NCI-H1417 treated with DMSO at 0.1 percent for 48 hours (cell line): ENCODE data around the gene NAGPA.
"Not testable (repeated sequence)": the region's sequence is repeated elsewhere in the genome, so short reads cannot be mapped to it uniquely, and the experiment has no call there.

ENCODE experiments used
- DNase-seq: peaks from one replicate; lab custom pipeline; 2025; lab: John Stamatoyannopoulos, UW

NAGPA gene

DNA sequence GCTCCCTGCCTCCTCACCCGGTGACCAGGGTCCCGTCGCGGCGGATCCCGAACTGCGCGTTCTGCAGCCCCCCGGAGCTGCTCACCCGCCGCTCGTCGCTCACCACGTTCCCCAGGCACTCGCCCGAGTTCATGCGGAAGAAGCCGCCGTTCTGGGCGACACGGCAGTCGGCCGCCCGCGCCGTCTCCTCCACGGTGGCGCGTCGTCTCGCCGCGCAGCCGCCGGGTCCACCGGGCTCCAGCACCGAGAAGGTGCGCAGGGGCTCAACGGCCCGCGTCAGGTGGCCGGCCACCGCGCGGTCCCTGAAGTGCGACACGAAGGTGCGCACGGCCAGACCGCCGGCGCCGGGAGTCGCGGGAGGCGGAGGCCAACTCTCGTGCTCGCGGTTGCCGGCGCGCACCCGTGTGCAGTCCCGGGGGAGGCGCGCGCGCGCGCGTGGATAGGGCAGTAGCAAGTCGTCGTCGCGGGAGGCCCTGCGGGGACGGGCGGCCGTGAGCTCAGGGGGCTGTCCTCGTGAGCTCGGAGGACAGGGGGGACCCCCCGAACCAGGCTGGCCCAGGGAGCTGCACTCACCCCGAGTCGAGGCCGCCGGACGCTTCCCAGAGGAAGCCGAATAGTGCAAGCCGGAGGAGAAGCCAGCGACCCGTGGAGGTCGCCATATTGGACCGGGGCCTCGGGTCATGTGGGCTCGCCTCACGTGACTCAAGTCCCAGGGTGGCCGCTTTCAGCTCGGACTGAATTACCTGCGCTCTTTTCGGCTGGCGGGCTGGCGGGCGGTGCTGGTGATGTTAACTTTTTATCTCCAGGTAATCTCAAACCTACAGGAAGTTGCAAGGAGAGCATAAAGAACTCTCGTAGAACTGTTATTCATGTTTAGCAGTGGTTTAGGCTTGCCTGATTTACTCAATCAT, at the start of gene NAGPA:
Gene NAGPA (minus strand): TSS at position 680 of the 911 bp plus-strand sequence. CDS start 21 bp downstream, at position 659.
- peak; percentile 16 for DNase-seq

- DNase-seq = not testable (repeated sequence)
Measured at GRCh38 chr16:5080996-5081395, 47.3 kb upstream of the NAGPA start.

DNA sequence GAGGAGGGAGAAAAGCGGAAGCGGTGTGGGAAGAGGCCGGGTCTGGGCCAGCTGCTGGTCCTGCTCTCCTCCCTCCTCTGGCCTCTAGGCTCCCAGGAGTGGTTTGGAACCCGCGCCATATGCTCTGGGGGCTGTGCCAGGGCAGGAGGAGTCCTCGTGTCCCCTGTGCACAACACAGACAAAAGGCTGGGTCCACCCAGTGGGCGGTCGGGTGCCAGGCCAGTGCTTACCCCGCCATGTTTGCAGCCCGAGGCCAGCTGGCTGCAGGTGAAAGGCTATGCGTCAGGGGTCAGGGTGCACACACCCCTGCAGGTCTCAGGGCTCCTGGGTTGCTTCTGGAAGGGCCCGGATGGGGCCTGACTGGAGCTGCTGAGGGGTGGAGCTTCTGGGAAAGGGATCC, 46.7 kb upstream of the NAGPA start:
- not testable (repeated sequence) for DNase-seq

DNA sequence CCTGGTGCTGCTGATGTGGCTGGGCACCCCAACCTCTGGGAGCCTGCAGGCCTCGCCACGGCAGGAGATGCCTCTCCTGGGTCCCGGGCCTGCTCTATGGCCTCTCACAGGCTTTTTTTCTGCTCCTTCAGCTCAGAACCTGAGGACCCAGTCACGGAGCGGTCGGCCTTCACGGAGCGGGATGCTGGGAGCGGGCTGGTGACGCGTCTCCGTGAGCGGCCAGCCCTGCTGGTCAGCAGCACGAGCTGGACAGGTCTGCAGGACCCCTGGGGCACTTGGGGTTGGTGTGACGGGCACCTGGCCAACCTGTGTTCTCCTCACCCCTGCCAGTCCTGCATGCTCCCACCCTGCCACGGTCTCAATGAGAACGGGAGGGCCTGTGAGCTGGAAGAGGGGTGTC, 44.9 kb upstream of the NAGPA start:
- no peak for DNase-seq

DNA sequence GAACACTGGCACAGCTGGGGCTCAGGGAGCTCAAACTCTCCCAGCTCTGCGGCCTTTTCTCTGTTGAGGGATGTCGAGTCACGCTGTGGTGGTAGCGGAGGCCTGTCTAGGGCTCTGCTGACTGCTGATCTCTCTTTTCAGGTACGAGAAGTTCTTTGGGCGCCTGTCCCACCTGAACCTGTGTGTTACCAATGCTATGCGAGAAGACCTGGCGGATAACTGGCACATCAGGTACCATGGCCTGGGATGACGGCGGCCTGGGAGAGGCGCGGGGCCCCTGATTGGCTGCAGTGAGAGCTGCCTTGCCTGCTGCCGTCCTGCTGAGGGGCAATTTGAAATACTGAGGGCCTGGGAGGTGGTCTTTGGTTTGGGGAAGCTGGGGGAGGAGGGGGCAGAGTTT, 43.6 kb upstream of the NAGPA start:
- DNase-seq = no peak

DNA sequence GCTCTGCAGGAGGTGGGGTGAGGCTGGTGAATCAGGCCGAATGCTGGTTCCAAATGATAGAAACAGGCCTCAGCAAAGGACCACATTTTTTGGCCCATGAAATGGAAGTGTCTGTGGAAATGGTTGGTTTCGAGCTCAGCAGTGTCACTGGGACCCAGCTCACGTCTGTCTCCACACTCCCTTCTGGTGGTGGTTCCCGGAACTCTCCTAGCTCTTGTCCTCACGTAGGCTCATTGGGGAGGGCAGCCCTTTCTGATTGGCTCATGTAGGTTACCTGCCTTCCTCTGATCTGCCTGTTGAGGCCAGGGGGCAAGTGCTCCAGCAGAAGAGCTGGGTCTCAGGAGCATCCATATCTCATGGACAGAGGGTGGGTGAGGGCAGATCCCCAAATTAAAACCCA, 41.9 kb upstream of the NAGPA start:
- no peak for DNase-seq

GRCh38 chr16:5073771-5074170, 40.0 kb upstream of the NAGPA start:
- not testable (repeated sequence) for DNase-seq

GRCh38 chr16:5073279-5073629, 39.5 kb upstream of the NAGPA start:
- DNase-seq = no peak

DNA sequence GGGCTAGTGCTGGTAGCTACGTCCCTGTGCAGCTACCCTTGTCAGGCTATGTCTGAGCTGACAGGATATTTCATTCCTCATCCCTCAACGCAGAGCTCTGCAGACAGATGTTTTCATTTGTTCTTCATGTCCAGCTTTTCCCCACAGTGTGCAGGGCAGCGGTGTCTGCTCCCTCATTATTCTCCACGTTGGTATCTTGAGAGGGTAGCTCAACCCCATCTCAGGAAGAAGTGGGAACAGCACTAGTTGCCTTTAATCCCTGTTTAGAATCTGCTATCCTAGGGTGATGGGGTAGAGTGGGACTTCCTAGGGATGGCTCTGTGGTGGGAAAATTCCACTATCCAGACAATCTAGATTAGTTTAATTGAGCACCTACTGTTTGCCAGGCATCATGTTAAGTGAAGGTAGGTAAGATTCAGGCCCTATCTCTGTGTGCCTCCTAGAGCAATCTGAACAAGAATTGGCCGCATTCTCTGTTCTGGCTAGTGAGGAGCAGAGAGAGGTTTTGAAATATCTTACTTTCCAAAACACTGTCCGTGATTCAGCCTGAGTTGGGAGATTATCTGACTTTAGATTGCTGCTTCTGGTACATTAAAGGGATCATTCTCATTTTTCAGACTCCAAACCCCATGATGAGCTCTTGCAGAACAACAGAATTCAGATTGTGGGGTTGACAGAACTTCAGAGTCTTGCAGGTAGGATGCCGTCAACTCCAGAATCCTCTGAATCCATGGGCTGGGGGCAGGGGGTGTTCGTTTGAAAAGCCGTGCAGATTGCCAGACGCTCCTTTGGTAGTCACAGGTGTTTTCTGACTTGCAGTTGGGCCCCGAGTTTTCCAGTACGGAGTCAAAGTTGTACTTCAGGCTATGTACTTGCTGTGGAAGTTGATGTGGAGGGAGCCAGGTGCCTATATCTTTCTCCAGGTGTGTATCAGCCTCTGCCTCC, 38.9 kb upstream of the NAGPA start:
- no peak for DNase-seq

- DNase-seq = peak; percentile 12
Measured at GRCh38 chr16:5071681-5072333, 38.1 kb upstream of the NAGPA start, which contains the start of gene ALG1. TSS of gene ALG1 (plus strand) at chr16:5071843. CDS start at chr16:5071850, 7 bp downstream.

GRCh38 chr16:5071341-5071680, 37.6 kb upstream of the NAGPA start:
- no peak for DNase-seq

- DNase-seq = no peak
Measured at GRCh38 chr16:5070431-5071186, 36.9 kb upstream of the NAGPA start.

DNA sequence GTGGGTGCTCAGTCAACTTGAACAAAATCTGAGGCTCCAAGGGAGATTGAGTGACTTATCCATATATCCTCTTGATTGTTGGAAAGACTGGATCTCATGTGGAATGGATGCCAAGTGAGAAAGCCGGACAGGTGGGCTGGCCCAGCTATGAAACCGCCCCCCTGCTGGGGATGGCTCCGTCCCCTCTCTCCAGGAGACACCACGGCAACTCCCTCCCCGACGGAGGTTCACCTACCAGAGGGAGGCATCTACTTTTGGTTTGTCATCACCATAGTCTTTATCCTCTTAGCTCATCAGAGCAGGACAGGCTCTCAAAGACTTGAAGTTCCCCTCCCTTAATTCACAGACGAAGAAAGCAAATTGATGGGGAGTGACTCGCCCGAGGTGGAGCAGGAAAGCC, 36.1 kb upstream of the NAGPA start:
- DNase-seq = no peak

- DNase-seq = no peak
Measured at GRCh38 chr16:5069048-5069447, 35.3 kb upstream of the NAGPA start.

DNA sequence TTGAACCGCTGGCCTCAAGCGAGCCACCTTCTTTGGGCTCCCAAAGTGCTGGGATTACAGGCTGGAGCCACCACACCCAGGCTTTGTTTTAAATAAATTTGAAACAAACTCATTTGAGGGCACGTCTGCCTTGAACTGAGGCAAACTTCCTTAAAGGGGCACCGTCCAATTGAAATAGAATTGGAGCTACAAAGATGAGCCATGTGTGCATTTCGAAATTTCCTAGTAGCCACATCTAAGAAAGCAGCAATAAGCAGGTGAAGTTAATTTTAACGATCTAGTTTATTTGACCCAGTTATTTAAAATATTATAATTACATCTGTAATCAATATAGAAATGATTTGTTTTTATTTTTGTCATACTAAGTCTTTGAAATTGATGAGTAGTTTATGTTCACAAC, 32.8 kb upstream of the NAGPA start:
- no peak for DNase-seq

GRCh38 chr16:5065813-5066212, 32.1 kb upstream of the NAGPA start, which contains the start of gene C16orf89:
TSS of gene C16orf89 (minus strand) at chr16:5065956. CDS start at chr16:5065908, 48 bp downstream.
- no peak for DNase-seq

GRCh38 chr16:5065326-5065725, 31.6 kb upstream of the NAGPA start:
- no peak for DNase-seq

DNA sequence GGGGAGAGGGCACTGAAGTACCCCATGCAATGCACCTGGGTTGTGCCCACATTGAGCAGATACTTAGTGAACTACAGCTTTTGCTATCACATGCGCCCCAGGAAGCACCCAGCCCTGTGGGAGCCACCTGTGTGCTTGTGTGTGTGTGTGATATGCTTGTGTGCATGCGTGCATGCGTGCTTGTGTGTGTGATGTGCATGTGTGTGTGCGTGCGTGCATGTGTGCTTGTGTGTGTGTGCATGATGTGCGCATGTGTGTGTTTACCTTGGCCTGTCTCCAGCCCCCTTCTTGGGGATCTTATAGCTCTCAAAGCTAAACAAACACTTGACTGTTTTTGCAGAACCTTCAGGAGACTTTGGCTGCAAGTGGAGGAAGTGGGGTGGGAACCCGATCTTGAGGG, 31.2 kb upstream of the NAGPA start:
- DNase-seq = no peak

- DNase-seq = no peak
Measured at GRCh38 chr16:5062790-5063765, 29.3 kb upstream of the NAGPA start.

- DNase-seq = no peak
Measured at GRCh38 chr16:5062051-5062450, 28.3 kb upstream of the NAGPA start.
